NAMALWA (cell line): ENCODE measurements around the gene FAM20C.

Experiments
- DNase-seq: peaks from one replicate; pipeline ENCODE4 v3.0.0-alpha.2; 2015; ENCODE audit warnings: low spot score

The FAM20C gene

GRCh38 chr7:209906-210305, 17.5 kb downstream of the FAM20C start:
- no peak for DNase-seq

- no peak for DNase-seq
These were observed 18.1 kb downstream of the FAM20C start for GRCh38 chr7:210401-210925.

- DNase-seq = no peak
These were observed 18.8 kb downstream of the FAM20C start for GRCh38 chr7:211033-211714.

- no peak for DNase-seq
These were observed 19.3 kb downstream of the FAM20C start for GRCh38 chr7:211715-212058.

GRCh38 chr7:212754-213153, 20.4 kb downstream of the FAM20C start:
- DNase-seq = no peak

DNA sequence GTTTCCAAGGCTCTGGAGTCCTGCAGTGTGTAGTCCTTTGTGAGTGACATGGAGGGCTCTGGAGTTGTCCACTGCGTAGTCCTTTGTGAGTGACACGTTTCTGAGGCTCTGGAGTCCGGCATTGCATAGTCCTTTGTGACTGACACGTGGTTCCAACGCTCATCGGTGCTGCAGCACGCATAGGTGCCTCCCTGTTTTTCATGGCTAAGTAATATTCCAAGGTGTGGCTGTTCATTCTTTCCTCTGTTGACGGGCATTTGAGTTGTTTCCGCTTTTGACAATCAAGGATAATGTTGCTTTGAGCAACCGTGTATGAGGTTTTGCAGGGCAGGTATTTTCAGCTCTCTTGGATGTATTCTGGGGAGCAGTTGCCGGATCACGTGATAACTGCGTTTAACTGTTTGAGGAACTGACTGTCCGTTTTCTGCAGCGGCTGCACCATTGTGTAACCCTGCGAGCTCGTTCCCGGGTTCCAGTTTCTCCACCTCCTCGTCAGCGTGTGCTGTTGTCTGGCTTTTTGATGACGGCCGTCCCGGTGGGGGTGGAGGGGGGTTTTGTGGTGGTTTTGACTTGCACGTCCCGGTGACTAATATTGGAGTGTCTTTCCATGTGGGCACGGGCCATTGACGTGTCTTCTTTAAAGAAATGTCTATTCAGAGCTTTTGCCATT, 21.1 kb downstream of the FAM20C start:
- DNase-seq = no peak

GRCh38 chr7:214410-215212, 22.2 kb downstream of the FAM20C start:
- no peak for DNase-seq

DNA sequence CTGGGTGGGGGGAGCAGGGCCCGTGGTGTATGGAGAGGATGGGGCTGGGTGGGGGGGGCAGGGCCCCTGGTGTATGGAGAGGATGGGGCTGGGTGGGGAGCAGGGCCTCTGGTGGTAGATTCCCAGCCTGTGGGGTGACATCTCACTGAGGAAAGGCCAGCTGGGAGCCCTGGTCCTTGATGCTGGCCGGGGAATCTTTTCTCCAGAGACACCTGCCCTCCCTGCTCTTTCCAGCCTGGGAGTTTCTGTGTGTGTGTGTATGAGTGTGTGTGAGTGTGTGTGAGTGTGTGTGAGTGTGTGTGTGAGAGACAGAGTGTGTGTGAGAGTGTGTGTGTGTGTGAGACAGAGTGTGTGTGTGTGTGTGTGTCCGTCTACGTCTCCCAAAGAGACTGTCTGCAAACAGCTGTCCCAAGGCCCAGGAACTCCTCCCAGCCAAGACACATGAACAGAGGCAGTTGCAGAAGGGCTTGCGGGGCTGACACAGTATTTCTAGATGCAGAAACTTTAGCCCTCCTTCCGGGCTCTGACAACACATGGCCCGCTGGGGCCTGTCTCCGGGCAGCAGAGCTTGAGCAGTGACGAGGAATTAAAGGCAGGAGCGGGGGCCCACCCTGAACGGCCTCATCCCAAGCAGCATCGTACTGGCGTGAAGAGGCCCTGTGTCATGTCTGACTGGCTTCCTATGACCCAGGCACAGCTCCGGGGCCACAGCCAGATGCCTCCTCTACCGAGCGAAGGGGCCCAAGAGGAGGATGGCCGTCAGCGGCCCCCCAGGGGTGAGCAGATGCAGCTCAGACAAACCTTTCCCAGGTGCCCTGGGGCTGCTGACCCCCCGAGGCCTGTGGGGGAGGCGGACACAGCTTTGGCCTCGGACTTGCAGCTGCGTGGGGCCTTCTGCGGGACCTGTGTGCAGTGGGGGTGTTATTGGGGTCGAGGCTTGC, 24.3 kb downstream of the FAM20C start:
- no peak for DNase-seq

DNA sequence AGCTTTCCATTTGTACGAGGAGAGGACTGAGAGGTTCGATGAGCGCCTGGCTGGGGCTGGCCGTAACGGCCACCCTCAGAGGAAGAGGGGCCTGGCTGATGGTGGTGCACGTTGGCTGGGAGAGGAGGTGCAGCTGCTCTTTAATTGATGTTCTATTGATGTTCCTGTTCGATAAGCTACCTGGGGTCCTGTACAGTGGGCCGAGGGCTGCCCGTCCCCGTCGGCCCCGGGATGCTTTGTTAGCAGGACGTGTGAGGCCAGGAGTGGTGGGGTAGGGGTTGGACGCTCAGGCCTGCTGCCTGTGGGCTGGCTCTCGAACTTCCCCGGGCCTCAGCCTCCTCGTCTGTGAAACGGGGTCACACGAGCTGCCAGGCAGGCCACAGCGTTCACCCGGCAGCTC, 25.4 kb downstream of the FAM20C start:
- no peak for DNase-seq

DNA sequence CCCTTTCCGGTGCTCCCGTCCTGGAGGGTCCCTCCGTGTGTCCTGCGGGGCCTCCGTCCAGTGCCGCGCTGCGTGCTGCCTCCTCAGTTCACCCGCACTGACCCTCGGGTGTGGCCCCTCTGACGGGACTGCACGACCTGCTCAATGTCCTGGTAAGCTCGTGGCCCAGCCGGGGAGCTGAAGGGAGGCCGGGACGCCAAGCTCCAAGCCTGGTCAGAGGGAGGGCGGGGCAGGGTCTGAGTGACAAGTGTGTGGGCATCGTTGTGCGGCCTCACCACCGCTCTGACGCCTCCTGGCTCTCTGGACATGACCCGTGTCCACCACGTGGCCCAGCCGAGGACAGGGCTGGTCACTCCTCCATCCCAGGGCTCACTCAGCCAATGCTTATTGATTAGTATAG, 25.9 kb downstream of the FAM20C start:
- DNase-seq = no peak

- DNase-seq = no peak
These were observed 26.7 kb downstream of the FAM20C start for GRCh38 chr7:218896-219580.

- DNase-seq = no peak
These were observed 27.3 kb downstream of the FAM20C start for GRCh38 chr7:219581-220150.

- DNase-seq = no peak
These were observed 27.9 kb downstream of the FAM20C start for GRCh38 chr7:220151-220841.

DNA sequence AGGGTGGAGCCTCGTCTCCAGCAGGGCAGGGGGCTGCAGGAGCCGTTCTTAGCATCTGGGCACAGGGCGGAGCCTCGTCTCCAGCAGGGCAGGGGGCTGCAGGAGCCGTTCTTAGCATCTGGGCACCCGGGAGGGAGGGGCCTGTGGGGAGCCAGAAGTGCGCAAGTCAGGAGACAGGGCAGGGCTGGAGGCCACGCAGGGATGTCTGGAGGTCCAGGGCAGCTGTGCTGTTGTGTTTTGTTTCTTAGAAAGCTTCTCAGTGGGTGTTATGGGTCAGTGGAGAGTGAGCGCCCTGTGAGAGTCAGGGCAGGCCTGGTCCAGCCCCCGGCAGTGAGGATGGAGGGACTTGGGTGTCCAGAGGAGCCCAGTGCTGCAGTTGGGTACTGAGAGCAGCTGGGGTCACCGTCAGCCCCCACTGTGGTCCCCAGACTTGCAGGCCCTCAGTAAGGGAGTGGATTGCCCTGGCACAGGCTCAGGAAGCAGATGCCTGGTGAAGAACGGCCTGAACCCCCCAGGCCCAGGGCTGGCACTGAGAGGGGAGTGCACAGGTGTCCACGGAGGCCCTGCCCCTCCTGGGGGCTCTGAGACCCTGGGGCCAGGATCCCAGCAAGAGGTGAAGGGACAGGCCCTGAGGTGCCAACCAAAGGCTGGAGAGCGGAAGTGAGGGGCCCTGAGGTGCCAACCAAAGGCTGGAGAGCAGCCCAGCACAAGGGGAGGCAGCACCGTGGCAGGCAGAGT, 29.8 kb downstream of the FAM20C start:
- no peak for DNase-seq

DNA sequence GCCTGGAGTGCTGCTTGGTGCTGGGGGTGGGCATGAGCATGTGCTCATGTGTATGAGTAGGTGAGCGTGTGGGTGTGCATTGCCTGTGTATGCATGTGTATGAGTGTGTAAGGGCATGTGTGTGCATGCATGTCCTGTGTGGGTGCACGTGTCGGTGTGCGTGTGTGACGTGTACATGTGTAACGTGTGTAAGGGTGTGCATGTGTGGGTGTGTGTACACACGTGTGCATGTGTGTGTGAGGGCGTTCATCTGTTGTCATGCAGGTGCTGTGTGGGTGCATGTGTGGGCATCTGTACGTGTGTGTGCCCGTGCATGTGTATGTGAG, 30.3 kb downstream of the FAM20C start:
- no peak for DNase-seq

GRCh38 chr7:223118-223800, 30.9 kb downstream of the FAM20C start:
- no peak for DNase-seq

DNA sequence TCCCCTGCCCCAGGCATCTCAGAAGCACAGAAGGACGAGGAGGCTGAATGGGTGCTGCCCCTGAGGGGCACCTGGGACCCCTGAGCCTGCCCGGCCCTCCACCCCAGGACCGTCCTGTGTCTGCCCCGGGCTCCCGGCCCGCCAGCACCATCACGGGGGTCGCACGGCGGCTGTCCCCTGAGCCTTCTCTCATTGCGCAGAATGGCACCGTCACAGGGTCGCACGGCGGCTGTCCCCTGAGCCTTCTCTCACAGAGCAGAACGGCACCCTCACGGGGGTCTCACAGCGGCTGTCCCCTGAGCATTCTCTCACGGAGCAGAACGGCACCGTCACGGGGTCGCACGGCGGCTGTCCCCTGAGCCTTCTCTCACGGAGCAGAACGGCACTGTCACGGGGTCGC, 31.5 kb downstream of the FAM20C start:
- no peak for DNase-seq

- no peak for DNase-seq
These were observed 34.0 kb downstream of the FAM20C start for GRCh38 chr7:226281-226895.

GRCh38 chr7:227926-228325, 35.6 kb downstream of the FAM20C start:
- DNase-seq = no peak
